ENCODE data around the gene APOBEC3C. TPM values are rescaled to one million over a fixed set of nuclear protein-coding genes. Genes with fewer than 3 reads are reported as not detected.

The APOBEC3C gene
- total RNA-seq (2014; rRNA removed; shearing (Covaris generic)) = 6.6 and 7.6 TPM in 2 replicates
- 104 and 111 TPM in 2 replicates for polyA plus RNA-seq (2016; fragmentation: Nextera tagmentation; extraction: Ambion mirVana)

DNA sequence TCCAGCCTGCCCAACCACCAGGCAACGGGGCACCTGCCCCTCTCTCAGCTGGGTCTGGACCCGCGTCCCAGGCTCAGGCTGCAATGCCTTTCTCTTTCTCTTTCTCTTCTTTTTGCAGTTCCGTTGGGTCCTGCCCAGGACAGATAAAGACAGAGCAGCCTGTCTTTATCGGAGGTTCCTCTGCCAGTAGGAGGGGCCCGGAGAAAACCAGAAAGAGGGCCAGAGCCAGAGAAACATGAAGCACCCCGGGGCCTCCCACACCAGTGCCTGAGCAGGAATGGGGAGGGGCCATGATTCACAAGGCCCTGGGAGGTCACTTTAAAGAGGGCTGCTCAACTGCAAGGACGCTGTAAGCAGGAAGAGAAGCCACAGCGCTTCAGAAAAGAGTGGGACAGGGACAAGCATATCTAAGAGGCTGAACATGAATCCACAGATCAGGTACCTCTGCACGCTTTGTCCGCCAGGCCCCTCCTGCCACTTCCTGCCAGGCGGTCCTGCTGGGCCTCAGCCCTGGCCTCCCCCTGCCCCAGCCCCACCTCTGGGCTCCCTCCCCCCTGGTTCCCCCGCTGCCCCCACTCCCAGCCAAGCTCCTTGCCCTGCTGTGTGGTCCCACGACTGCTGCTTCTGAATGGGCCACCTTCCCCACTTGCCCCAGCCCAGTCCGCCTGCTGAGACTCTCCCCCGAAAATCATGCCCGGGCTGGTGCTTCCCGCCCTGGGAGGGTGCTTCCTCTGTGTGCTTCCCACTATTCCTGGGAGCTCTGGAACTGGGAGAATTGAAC is at the start of gene APOBEC3C:
Gene APOBEC3C (plus strand): TSS at position 316 of the 781 bp plus-strand sequence. CDS start 106 bp downstream, at position 422.
- H3K4me2 ChIP-seq (ENCODE audit: unreplicated experiment) = peak within 1 kb of the TSS; percentile 97
- H4K20me1 ChIP-seq (ENCODE audit: insufficient read depth) = no peaks in the 10 kb centered on the region
- peaks cover 23% of the 10 kb centered on the region for H3K79me2 ChIP-seq (ENCODE audit: insufficient read depth)
- H3K27me3 ChIP-seq (replicated peaks; ENCODE audit: insufficient read depth) = no peaks in the 10 kb centered on the region
- peaks cover 5% of the 10 kb centered on the region; the same call in 1 of the 2 replicates for H3F3A ChIP-seq (ENCODE audit: insufficient read depth)
- TF ChIP-seq EZH2phosphoT487 (IDR thresholded peaks at IDR 0.05; ENCODE audit: insufficient read depth, low read depth) (no peak), EZH2 (IDR thresholded peaks at IDR 0.05; ENCODE audit: insufficient read depth, poor library complexity, severe bottlenecking) (no peak)
- 1 to 4% methylated on average over 15 to 17 of the region's 18 CpGs for WGBS, 2 experiments (ENCODE audit: low coverage in 1 of 2, low lambda C conversion rate in 2 of 2, missing lambda C conversion rate in 2 of 2)
- H3K9ac ChIP-seq = peak within 1 kb of the TSS; percentile 83
- no peaks in the 10 kb centered on the region for H3K9me2 ChIP-seq (ENCODE audit: insufficient read depth)
- H2AFZ ChIP-seq = peak within 1 kb of the TSS; percentile 80
- H3K9me3 ChIP-seq (ENCODE audit: low read depth) = no peaks in the 10 kb centered on the region
- H3K27ac ChIP-seq = peak within 1 kb of the TSS; percentile 57
- H3K4me1 ChIP-seq (ENCODE audit: insufficient read depth) = no peaks in the 10 kb centered on the region
- in situ Hi-C loops (cut with MboI) = loop anchor here (10.0 to 25.0 kb wide), 2 partner anchors 111 to 298 kb away; partner anchors contain the start of gene RPL3
- DNase-seq = peak; percentile 92
- H3K4me3 ChIP-seq = peak within 1 kb of the TSS; percentile 83
- no peaks in the 10 kb centered on the region for H3K36me3 ChIP-seq (ENCODE audit: low read depth)

DNA sequence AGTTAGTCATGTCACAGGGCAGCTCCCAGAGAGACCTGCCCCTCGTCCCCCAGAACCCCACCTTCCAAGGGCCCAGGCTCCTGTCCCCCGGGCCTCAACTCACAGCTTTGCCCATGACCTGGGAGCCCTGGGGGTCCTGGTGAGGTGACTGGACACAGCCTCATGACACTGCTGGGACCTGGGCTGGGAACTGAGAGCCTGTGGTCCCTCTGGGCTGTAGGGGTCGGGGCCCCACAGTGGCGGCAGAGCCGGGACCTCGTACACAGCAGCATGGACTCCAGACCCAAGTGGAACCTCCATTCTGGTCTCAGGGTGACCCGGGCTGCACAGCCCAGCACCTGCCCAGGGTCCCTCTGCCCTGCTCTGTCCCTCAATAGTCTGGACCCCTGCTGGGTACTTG is 49.8 kb upstream of the APOBEC3C start:
- Histone ChIP-seq H3K27me3 (replicated peaks; ENCODE audit: insufficient read depth) (peaks cover 19% of the 10 kb centered on the region), H3K4me1 (ENCODE audit: insufficient read depth) (no peaks in the 10 kb centered on the region), H3K4me2 (ENCODE audit: unreplicated experiment) (no peak overlapping the region), H3K36me3 (ENCODE audit: low read depth) (no peaks in the 10 kb centered on the region), H3K9me3 (ENCODE audit: low read depth) (no peaks in the 10 kb centered on the region), H3K9me2 (ENCODE audit: insufficient read depth) (no peaks in the 10 kb centered on the region), H3K79me2 (ENCODE audit: insufficient read depth) (no peaks in the 10 kb centered on the region), H3F3A (ENCODE audit: insufficient read depth) (no peaks in the 10 kb centered on the region), H3K9ac (no peak overlapping the region), H2AFZ (no peak overlapping the region), H4K20me1 (ENCODE audit: insufficient read depth) (no peaks in the 10 kb centered on the region), H3K4me3 (no peak overlapping the region), H3K27ac (no peak overlapping the region)
- WGBS, 2 experiments (ENCODE audit: low coverage in 1 of 2, low lambda C conversion rate in 2 of 2, missing lambda C conversion rate in 2 of 2) = 58 to 69% methylated on average over 7 of the region's 7 CpGs
- in situ Hi-C loops (cut with MboI) = no loop called here
- TF ChIP-seq EZH2phosphoT487 (IDR thresholded peaks at IDR 0.05; ENCODE audit: insufficient read depth, low read depth) = no peak
- no peak for TF ChIP-seq EZH2 (IDR thresholded peaks at IDR 0.05; ENCODE audit: insufficient read depth, poor library complexity, severe bottlenecking)
- DNase-seq = no peak

DNA sequence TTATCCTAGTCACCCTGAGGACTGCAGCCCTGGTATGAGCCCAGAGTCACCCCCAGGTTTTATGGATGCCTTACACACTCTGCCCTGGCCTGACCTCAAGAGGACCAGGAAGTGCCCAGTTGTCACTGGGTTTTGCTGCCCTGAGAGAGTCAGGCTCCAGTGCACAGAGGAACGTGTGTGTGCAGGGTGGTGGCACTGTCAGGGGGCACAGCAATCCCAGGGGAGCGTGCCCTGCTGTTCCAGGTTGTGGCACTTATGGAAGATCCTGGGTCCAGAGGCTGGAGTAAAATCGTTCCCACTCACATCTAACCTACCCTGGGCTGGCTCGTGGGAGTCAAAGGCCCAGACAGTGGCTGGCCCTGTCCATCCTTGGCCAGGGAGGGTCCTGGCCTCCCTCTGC is 49.1 kb upstream of the APOBEC3C start:
- no peak for DNase-seq
- no peaks in the 10 kb centered on the region for H3K9me2 ChIP-seq (ENCODE audit: insufficient read depth)
- TF ChIP-seq EZH2phosphoT487 (IDR thresholded peaks at IDR 0.05; ENCODE audit: insufficient read depth, low read depth) = no peak
- no peak for TF ChIP-seq EZH2 (IDR thresholded peaks at IDR 0.05; ENCODE audit: insufficient read depth, poor library complexity, severe bottlenecking)
- no peak overlapping the region for H3K9ac ChIP-seq
- H3K27ac ChIP-seq = no peak overlapping the region
- H3K36me3 ChIP-seq (ENCODE audit: low read depth) = no peaks in the 10 kb centered on the region
- H2AFZ ChIP-seq = no peak overlapping the region
- H3K4me1 ChIP-seq (ENCODE audit: insufficient read depth) = no peaks in the 10 kb centered on the region
- peaks cover 22% of the 10 kb centered on the region for H3K27me3 ChIP-seq (replicated peaks; ENCODE audit: insufficient read depth)
- in situ Hi-C loops (cut with MboI) = no loop called here
- H3K79me2 ChIP-seq (ENCODE audit: insufficient read depth) = no peaks in the 10 kb centered on the region
- WGBS, 2 experiments (ENCODE audit: low coverage in 1 of 2, low lambda C conversion rate in 2 of 2, missing lambda C conversion rate in 2 of 2) = 35 to 43% methylated on average over 4 of the region's 4 CpGs
- H3K4me3 ChIP-seq = no peak overlapping the region
- H3F3A ChIP-seq (ENCODE audit: insufficient read depth) = no peaks in the 10 kb centered on the region
- H4K20me1 ChIP-seq (ENCODE audit: insufficient read depth) = no peaks in the 10 kb centered on the region
- no peak overlapping the region for H3K4me2 ChIP-seq (ENCODE audit: unreplicated experiment)
- H3K9me3 ChIP-seq (ENCODE audit: low read depth) = no peaks in the 10 kb centered on the region

DNA sequence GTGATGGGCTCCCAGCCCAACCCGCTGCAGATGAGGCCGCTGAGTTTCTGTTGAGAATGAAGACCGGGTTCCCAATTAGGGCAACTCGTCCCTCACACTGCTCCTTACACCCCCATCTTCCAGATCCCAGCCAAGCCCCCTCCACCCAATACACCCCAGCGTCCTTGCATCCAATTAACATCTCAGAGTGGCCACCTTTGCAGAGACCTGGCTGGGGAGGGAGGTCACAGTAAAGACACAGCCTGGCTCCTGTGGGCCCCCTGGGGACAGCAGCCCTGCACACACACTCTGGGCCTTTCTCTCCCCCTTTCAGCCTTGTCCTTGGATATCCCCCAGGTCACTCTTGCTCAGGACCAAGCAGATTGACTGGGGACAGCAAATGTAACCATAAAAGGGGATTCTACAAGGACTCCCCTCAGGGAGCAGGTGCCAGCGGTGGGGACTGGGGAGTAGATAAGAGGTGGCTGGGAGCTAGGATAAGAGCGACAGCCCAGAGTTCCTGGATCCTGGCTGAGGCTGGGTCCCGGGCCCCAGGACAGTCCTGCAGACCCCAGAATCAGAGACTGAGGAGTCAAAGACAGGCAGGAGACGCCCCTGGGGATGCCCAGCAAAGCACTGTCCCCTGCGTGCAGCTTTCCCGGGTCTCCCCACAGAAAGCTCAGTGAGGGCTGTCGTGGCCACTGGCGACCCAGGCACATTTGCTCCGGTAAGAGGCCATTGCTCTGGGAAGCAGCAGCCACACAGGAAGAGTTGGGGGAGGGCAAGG is 48.3 kb upstream of the APOBEC3C start:
- Histone ChIP-seq H3K79me2 (ENCODE audit: insufficient read depth) (no peaks in the 10 kb centered on the region), H3F3A (ENCODE audit: insufficient read depth) (no peaks in the 10 kb centered on the region), H3K27me3 (replicated peaks; ENCODE audit: insufficient read depth) (peaks cover 30% of the 10 kb centered on the region), H3K36me3 (ENCODE audit: low read depth) (no peaks in the 10 kb centered on the region), H2AFZ (no peak overlapping the region), H3K4me1 (ENCODE audit: insufficient read depth) (no peaks in the 10 kb centered on the region), H4K20me1 (ENCODE audit: insufficient read depth) (no peaks in the 10 kb centered on the region), H3K9me3 (ENCODE audit: low read depth) (no peaks in the 10 kb centered on the region), H3K27ac (no peak overlapping the region), H3K4me3 (no peak overlapping the region), H3K9me2 (ENCODE audit: insufficient read depth) (no peaks in the 10 kb centered on the region), H3K4me2 (ENCODE audit: unreplicated experiment) (no peak overlapping the region), H3K9ac (no peak overlapping the region)
- DNase-seq = no peak
- in situ Hi-C loops (cut with MboI) = no loop called here
- 49 to 55% methylated on average over 10 to 14 of the region's 14 CpGs for WGBS, 2 experiments (ENCODE audit: low coverage in 1 of 2, low lambda C conversion rate in 2 of 2, missing lambda C conversion rate in 2 of 2)
- TF ChIP-seq EZH2 (IDR thresholded peaks at IDR 0.05; ENCODE audit: insufficient read depth, poor library complexity, severe bottlenecking) = no peak
- TF ChIP-seq EZH2phosphoT487 (IDR thresholded peaks at IDR 0.05; ENCODE audit: insufficient read depth, low read depth) = no peak
